Osteoblast (primary cell): ENCODE results near the gene PRKCE. TPM values are rescaled to one million over a fixed set of nuclear protein-coding genes. Genes with fewer than 3 reads are reported as not detected.

Source experiments
- DNase-seq: peaks from one replicate; pipeline ENCODE4 v3.0.0; 2011; ENCODE audit warnings: low spot score, mixed read lengths; ENCODE audit not compliant: insufficient read length; ENCODE audit errors: missing footprints
- H2AFZ ChIP-seq: 2 replicates; pipeline ENCODE4 v1.6.0; 2011; ENCODE audit warnings: mild to moderate bottlenecking, low read length
- H3K27ac ChIP-seq: 2 replicates; pipeline ENCODE4 v1.5.1; 2011; ENCODE audit warnings: mild to moderate bottlenecking, low read depth, low read length, moderate library complexity
- H3K27me3 ChIP-seq: 2 replicates; pipeline ENCODE4 v1.6.0; 2012; ENCODE audit warnings: mild to moderate bottlenecking, control low read depth, inconsistent platforms, low read length, moderate library complexity; ENCODE audit not compliant: insufficient read depth
- H3K36me3 ChIP-seq: 2 replicates; pipeline ENCODE4 v1.5.1; 2011; ENCODE audit warnings: mild to moderate bottlenecking, low read length, control low read depth, moderate library complexity; ENCODE audit not compliant: insufficient read depth
- H3K4me1 ChIP-seq: 2 replicates; pipeline ENCODE4 v1.5.1; 2011; ENCODE audit warnings: mild to moderate bottlenecking, low read length, control low read depth, moderate library complexity; ENCODE audit not compliant: insufficient read depth
- H3K4me2 ChIP-seq: 2 replicates; pipeline ENCODE4 v1.6.0; 2011; ENCODE audit warnings: mild to moderate bottlenecking, low read length; ENCODE audit not compliant: insufficient read depth
- H3K4me3 ChIP-seq: fragments of 200-600 bp; sonication (generic); 3 replicates; pipeline ENCODE4 v1.5.1; 2012; ENCODE audit warnings: mild to moderate bottlenecking, low read length, inconsistent platforms; ENCODE audit not compliant: insufficient read depth
- H3K79me2 ChIP-seq: 2 replicates; pipeline ENCODE4 v1.6.0; 2012; ENCODE audit warnings: mild to moderate bottlenecking, low read length, control low read depth, inconsistent platforms; ENCODE audit not compliant: insufficient read depth
- H3K9me3 ChIP-seq: 2 replicates; pipeline ENCODE4 v1.5.1; 2011; ENCODE audit warnings: low read depth, low read length, control low read depth
- H4K20me1 ChIP-seq: 2 replicates; pipeline ENCODE4 v1.6.0; 2012; ENCODE audit warnings: mild to moderate bottlenecking, low read length, control low read depth; ENCODE audit not compliant: insufficient read depth
- CTCF ChIP-seq: IDR thresholded peaks from 2 replicates; pipeline ENCODE4 v1.5.1; 2011; ENCODE audit warnings: mild to moderate bottlenecking, low read depth, low read length, moderate library complexity; ENCODE audit errors: extremely low read depth
- total RNA-seq: library from RNA; depleted of rRNA; stranded (reverse); fragments of >200 nt; gene quantifications from 2 replicates; pipeline ENCODE4 v1.2.3, GENCODE V29; 2012

The PRKCE gene
- total RNA-seq, 1 donor, result 22.1 TPM

DNA sequence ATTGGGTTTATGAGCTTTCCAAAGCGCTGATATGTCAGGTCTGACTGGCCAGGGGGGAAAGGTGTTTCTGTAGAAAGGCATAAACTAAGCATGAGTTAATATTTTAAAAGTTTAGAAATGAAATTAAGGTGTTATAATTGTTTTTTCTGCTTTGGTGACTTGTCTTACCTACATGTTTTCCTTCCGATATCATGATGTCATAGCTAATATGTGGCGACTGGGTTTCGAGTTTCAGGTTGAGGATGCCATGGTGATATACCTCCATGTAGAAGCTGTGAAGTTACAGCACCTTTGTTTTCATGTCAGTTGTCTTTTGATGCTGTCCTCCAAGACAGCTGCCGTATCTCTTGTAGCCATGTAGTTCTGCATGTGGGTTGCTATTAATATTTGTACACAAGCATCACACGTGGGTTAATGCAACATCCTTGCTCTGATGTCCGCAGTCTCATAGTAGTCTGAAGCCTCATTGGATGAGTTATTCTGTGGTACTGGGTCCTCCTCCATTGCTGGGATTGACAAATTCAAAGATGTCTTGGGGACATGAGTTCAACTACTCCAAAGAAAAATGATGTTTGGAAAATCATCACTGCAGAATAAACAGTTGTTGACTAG lies 230.6 kb downstream of the PRKCE start:
- no peaks in the 10 kb centered on the region for H3K36me3 ChIP-seq
- DNase-seq, result no peak
- peak overlapping the region; percentile 27 for H3K4me2 ChIP-seq
- no peak overlapping the region for H2AFZ ChIP-seq
- H3K79me2 ChIP-seq, result no peaks in the 10 kb centered on the region
- peaks cover 24% of the 10 kb centered on the region for H3K4me1 ChIP-seq
- no peaks in the 10 kb centered on the region for H4K20me1 ChIP-seq
- H3K27ac ChIP-seq, result no peak overlapping the region
- no peaks in the 10 kb centered on the region for H3K27me3 ChIP-seq
- no peak overlapping the region for H3K4me3 ChIP-seq
- no peaks in the 10 kb centered on the region for H3K9me3 ChIP-seq
- TF ChIP-seq CTCF, result no peak

GRCh38 chr2:45882707-45883602 lies 231.5 kb downstream of the PRKCE start:
- no peak for TF ChIP-seq CTCF
- Histone ChIP-seq H3K4me1 (peaks cover 25% of the 10 kb centered on the region), H3K4me3 (no peak overlapping the region), H3K27ac (no peak overlapping the region), H2AFZ (peak overlapping the region; percentile 52), H3K4me2 (peak overlapping the region; percentile 27), H4K20me1 (no peaks in the 10 kb centered on the region), H3K36me3 (no peaks in the 10 kb centered on the region), H3K9me3 (no peaks in the 10 kb centered on the region), H3K79me2 (no peaks in the 10 kb centered on the region), H3K27me3 (no peaks in the 10 kb centered on the region)
- DNase-seq, result no peak

DNA sequence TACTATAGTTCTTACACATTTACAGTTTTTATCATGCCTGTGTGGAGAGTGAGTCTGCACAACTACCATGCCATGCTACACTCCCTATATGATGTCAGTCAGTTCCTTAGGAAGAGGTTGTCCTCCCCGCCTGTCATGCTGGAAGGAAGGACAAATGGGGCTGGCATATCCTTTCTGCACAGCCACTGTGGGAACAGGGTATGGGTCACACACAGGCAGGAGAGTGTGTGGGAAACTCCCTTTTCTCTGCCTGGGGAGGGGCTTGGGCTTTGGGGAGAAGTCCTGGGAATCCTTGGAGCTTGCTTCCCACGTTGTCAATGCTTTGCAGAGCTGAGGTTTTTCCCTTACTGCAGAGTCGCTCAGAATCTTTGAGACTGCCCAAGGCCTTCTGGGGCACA lies 232.1 kb downstream of the PRKCE start:
- no peak for TF ChIP-seq CTCF
- H4K20me1 ChIP-seq, result no peaks in the 10 kb centered on the region
- no peaks in the 10 kb centered on the region for H3K36me3 ChIP-seq
- H3K4me1 ChIP-seq, result peaks cover 28% of the 10 kb centered on the region
- no peaks in the 10 kb centered on the region for H3K27me3 ChIP-seq
- H3K4me3 ChIP-seq, result no peak overlapping the region
- H2AFZ ChIP-seq, result no peak overlapping the region
- H3K9me3 ChIP-seq, result no peaks in the 10 kb centered on the region
- DNase-seq, result no peak
- H3K27ac ChIP-seq, result no peak overlapping the region
- H3K79me2 ChIP-seq, result no peaks in the 10 kb centered on the region
- H3K4me2 ChIP-seq, result no peak overlapping the region

DNA sequence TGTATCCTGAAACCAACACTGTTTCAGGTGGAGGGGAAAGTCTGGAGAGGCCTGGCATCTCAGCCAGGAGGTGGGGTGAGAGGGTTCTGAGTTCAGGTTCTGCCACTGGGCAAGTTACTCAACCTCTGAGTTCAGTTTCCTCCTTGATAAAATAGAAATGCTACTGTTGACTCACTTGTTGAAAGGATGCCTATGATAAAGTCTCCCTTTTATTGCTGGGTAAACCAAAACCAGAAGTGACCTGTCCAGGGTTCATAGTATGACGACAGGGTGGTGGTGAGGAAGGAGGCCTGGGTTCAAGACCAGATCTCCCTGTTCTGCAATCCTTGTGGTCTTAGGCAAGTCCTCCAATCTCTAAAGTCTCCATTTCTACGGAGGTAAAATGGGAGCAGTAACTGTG lies 232.7 kb downstream of the PRKCE start:
- Histone ChIP-seq H4K20me1 (no peaks in the 10 kb centered on the region), H2AFZ (no peak overlapping the region), H3K4me1 (peaks cover 30% of the 10 kb centered on the region), H3K4me3 (no peak overlapping the region), H3K9me3 (no peaks in the 10 kb centered on the region), H3K4me2 (no peak overlapping the region), H3K36me3 (no peaks in the 10 kb centered on the region), H3K27me3 (no peaks in the 10 kb centered on the region), H3K27ac (no peak overlapping the region), H3K79me2 (no peaks in the 10 kb centered on the region)
- DNase-seq, result no peak
- no peak for TF ChIP-seq CTCF
